NK-92 (cell line): Measurements from ENCODE around the gene MRPL37.
"Not testable (repeated sequence)": the region's sequence is repeated elsewhere in the genome, so short reads cannot be mapped to it uniquely, and the experiment has no call there.

Source experiments
- DNase-seq: peaks from one replicate; lab custom pipeline; 2025; ENCODE audit not compliant: unreplicated experiment; lab: John Stamatoyannopoulos, UW

Gene MRPL37

GRCh38 chr1:54218883-54219687 is 19.1 kb downstream of the MRPL37 start:
- no peak for DNase-seq

- no peak for DNase-seq
These were observed 19.7 kb downstream of the MRPL37 start for GRCh38 chr1:54219688-54220003.

GRCh38 chr1:54220004-54220811 is 20.2 kb downstream of the MRPL37 start:
- DNase-seq: no peak

GRCh38 chr1:54221113-54221834 is 21.3 kb downstream of the MRPL37 start:
- DNase-seq: no peak

GRCh38 chr1:54221867-54222484 is 22.0 kb downstream of the MRPL37 start:
- no peak for DNase-seq

GRCh38 chr1:54222711-54223110 is 22.7 kb downstream of the MRPL37 start:
- no peak for DNase-seq

GRCh38 chr1:54223441-54224202 is 23.7 kb downstream of the MRPL37 start:
- no peak for DNase-seq

GRCh38 chr1:54224233-54224632 is 24.3 kb downstream of the MRPL37 start:
- no peak for DNase-seq

GRCh38 chr1:54225378-54225777 is 25.4 kb downstream of the MRPL37 start:
- no peak for DNase-seq

- no peak for DNase-seq
These were observed 26.1 kb downstream of the MRPL37 start for GRCh38 chr1:54225986-54226559.

GRCh38 chr1:54227091-54227602 is 27.2 kb downstream of the MRPL37 start:
- DNase-seq: no peak

- no peak for DNase-seq
These were observed 27.9 kb downstream of the MRPL37 start for GRCh38 chr1:54227891-54228310.

- DNase-seq: no peak
These were observed 28.7 kb downstream of the MRPL37 start for GRCh38 chr1:54228638-54229079.

GRCh38 chr1:54229281-54229891 is 29.4 kb downstream of the MRPL37 start:
- no peak for DNase-seq

GRCh38 chr1:54230507-54231339 is 30.8 kb downstream of the MRPL37 start:
- DNase-seq: no peak

GRCh38 chr1:54233196-54233595 is 33.2 kb downstream of the MRPL37 start:
- not testable (repeated sequence) for DNase-seq

- DNase-seq: no peak
These were observed 34.3 kb downstream of the MRPL37 start for GRCh38 chr1:54234284-54234683.

- DNase-seq: no peak
These were observed 37.6 kb downstream of the MRPL37 start for GRCh38 chr1:54237586-54237985.
